ENCODE results near the gene ADAMTS8. TPM values are rescaled to one million over a fixed set of nuclear protein-coding genes. Genes with fewer than 3 reads are reported as not detected.

Gene ADAMTS8
- total RNA-seq, 1 experiment from 2014 or later, result 0.15 TPM

DNA sequence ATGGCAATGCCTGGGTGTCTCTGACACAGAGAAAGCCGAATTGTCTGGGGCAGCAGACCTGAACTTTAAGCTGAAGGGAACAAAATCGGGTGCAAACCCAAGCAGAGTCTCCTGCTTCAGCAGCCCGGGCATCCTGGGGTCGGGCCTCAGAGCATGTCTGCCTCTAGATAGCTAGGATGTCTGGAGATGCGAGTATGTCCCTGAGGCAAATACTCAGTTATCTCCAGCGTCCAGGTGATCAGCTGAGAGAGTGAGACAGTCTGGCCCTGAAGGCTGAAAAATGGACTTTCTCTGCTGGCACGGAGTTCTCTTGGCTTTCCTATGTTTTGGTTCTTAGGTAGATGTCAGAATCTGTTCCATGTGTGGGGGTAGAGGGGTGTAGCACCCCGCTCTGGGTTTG, 3.3 kb downstream of the ADAMTS8 start:
- ChIA-PET CTCF (interaction anchor here (0.5 to 0.7 kb wide), 3 partner anchors 85 to 466 kb away, joined by 3 to 5 read pairs (median 4); no protein-coding TSS in a partner anchor), POLR2A (no interaction called here)
- no peak for ATAC-seq
- H3K27ac ChIP-seq (ENCODE audit: low read length), result no peak overlapping the region
- intact Hi-C loops (cut with micrococcal nuclease; ENCODE audit: unreplicated experiment) (no loop called here), in situ Hi-C loops (cut with HindIII; ENCODE audit: low pct_unique_long_range_greater_than_20kb, low sequenced_read_pairs) (no loop called here)
- peaks cover 38% of the 10 kb centered on the region for H3K27me3 ChIP-seq (ENCODE audit: control insufficient read depth, insufficient read depth, low read length)
- TF ChIP-seq, protein P1, sequence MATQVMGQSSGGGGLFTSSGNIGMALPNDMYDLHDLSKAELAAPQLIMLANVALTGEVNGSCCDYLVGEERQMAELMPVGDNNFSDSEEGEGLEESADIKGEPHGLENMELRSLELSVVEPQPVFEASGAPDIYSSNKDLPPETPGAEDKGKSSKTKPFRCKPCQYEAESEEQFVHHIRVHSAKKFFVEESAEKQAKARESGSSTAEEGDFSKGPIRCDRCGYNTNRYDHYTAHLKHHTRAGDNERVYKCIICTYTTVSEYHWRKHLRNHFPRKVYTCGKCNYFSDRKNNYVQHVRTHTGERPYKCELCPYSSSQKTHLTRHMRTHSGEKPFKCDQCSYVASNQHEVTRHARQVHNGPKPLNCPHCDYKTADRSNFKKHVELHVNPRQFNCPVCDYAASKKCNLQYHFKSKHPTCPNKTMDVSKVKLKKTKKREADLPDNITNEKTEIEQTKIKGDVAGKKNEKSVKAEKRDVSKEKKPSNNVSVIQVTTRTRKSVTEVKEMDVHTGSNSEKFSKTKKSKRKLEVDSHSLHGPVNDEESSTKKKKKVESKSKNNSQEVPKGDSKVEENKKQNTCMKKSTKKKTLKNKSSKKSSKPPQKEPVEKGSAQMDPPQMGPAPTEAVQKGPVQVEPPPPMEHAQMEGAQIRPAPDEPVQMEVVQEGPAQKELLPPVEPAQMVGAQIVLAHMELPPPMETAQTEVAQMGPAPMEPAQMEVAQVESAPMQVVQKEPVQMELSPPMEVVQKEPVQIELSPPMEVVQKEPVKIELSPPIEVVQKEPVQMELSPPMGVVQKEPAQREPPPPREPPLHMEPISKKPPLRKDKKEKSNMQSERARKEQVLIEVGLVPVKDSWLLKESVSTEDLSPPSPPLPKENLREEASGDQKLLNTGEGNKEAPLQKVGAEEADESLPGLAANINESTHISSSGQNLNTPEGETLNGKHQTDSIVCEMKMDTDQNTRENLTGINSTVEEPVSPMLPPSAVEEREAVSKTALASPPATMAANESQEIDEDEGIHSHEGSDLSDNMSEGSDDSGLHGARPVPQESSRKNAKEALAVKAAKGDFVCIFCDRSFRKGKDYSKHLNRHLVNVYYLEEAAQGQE (IDR thresholded peaks at IDR 0.05; ENCODE audit: insufficient read depth in 1 of 2, low read depth in 2 of 2, low read length in 1 of 2), result no peak
- TF ChIP-seq SIN3A (IDR thresholded peaks at IDR 0.05; ENCODE audit: borderline replicate concordance, insufficient read depth, low read depth, low read length) (no peak), TCF7L2 (IDR thresholded peaks at IDR 0.05; ENCODE audit: low read depth, low read length) (no peak), POLR2AphosphoS5 (IDR thresholded peaks at IDR 0.05; ENCODE audit: low read depth, low read length) (no peak)
- TF ChIP-seq, protein P2, sequence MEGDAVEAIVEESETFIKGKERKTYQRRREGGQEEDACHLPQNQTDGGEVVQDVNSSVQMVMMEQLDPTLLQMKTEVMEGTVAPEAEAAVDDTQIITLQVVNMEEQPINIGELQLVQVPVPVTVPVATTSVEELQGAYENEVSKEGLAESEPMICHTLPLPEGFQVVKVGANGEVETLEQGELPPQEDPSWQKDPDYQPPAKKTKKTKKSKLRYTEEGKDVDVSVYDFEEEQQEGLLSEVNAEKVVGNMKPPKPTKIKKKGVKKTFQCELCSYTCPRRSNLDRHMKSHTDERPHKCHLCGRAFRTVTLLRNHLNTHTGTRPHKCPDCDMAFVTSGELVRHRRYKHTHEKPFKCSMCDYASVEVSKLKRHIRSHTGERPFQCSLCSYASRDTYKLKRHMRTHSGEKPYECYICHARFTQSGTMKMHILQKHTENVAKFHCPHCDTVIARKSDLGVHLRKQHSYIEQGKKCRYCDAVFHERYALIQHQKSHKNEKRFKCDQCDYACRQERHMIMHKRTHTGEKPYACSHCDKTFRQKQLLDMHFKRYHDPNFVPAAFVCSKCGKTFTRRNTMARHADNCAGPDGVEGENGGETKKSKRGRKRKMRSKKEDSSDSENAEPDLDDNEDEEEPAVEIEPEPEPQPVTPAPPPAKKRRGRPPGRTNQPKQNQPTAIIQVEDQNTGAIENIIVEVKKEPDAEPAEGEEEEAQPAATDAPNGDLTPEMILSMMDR (IDR thresholded peaks at IDR 0.05), result no peak
- BruUV-seq (replicated peaks), result no TSS peak
- no peak overlapping the region for H3K4me3 ChIP-seq (ENCODE audit: low read depth in 2 of 2, low read length in 2 of 2)
- DNase-seq (ENCODE audit: low read depth, low spot score), result no peak
- H3K4me1 ChIP-seq (ENCODE audit: control insufficient read depth, insufficient read depth, low read length), result 0 out of 2 replicates have a peak, but pooled peaks cover 9% of the 10 kb centered on the region
- no peaks in the 10 kb centered on the region for H3K9me3 ChIP-seq (ENCODE audit: control insufficient read depth, insufficient read depth, low read depth, low read length)
- H3K36me3 ChIP-seq (ENCODE audit: control insufficient read depth, insufficient read depth, low read length), result no peaks in the 10 kb centered on the region

DNA sequence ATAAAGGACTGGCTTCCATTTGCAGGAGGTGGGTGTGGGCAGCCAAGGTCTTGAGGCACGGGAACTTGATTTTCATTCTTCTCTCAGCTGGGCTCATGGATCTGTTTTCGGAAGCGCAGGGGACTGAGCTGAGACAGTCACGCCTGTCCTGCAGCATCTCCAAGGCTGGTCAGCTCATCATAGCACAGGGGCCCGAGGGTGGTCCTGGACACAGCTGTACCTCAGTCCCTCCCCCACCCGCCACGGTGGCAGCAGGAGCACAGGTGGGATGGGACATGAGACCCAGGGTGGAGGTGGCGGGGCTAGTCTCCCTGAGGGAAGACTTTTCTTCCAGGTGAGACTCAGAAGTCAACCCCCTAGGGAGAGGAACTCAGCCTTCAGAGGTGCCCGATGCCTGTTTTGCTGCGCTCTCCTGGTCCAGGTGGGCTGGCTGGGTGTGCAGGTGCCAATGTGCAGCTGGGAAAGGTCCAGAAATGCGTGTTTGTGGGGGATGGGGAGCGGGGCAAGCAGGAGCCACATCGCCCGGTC, 3.7 kb downstream of the ADAMTS8 start:
- in situ Hi-C loops (cut with HindIII; ENCODE audit: low pct_unique_long_range_greater_than_20kb, low sequenced_read_pairs), result no loop called here
- no peak overlapping the region for H3K4me3 ChIP-seq (ENCODE audit: low read depth in 2 of 2, low read length in 2 of 2)
- H3K4me1 ChIP-seq (ENCODE audit: control insufficient read depth, insufficient read depth, low read length), result 0 out of 2 replicates have a peak, but pooled peaks cover 9% of the 10 kb centered on the region
- POLR2A ChIA-PET, result no interaction called here
- CTCF ChIA-PET, result interaction anchor here (0.7 kb wide), 2 partner anchors 85 to 408 kb away, joined by 3 to 5 read pairs; no protein-coding TSS in a partner anchor
- no peak overlapping the region for H3K27ac ChIP-seq (ENCODE audit: low read length)
- no TSS peak for BruUV-seq (replicated peaks)
- ATAC-seq, result no peak
- TF ChIP-seq POLR2AphosphoS5 (IDR thresholded peaks at IDR 0.05; ENCODE audit: low read depth, low read length) (no peak), SIN3A (IDR thresholded peaks at IDR 0.05; ENCODE audit: borderline replicate concordance, insufficient read depth, low read depth, low read length) (no peak), TCF7L2 (IDR thresholded peaks at IDR 0.05; ENCODE audit: low read depth, low read length) (no peak)
- TF ChIP-seq, protein P2 (IDR thresholded peaks at IDR 0.05), result no peak
- TF ChIP-seq, protein P1 (IDR thresholded peaks at IDR 0.05; ENCODE audit: insufficient read depth in 1 of 2, low read depth in 2 of 2, low read length in 1 of 2), result no peak
- intact Hi-C loops (cut with micrococcal nuclease; ENCODE audit: unreplicated experiment), result no loop called here
- peaks cover 35% of the 10 kb centered on the region for H3K27me3 ChIP-seq (ENCODE audit: control insufficient read depth, insufficient read depth, low read length)
- no peaks in the 10 kb centered on the region for H3K36me3 ChIP-seq (ENCODE audit: control insufficient read depth, insufficient read depth, low read length)
- H3K9me3 ChIP-seq (ENCODE audit: control insufficient read depth, insufficient read depth, low read depth, low read length), result no peaks in the 10 kb centered on the region
- no peak for DNase-seq (ENCODE audit: low read depth, low spot score)
